Loucy (cell line): Measurements from ENCODE around the gene RPL41.

Experiments
- CTCF ChIP-seq: fragments of 200-600 bp; sonication (generic); conservative IDR thresholded peaks from 2 replicates; pipeline ENCODE4 v1.5.1; 2014; ENCODE audit warnings: mild to moderate bottlenecking, antibody characterized with exemption, low read length
- EZH2phosphoT487 ChIP-seq: fragments of 200-600 bp; IDR thresholded peaks from 2 replicates; pipeline ENCODE4 v1.6.1; 2018; ENCODE audit warnings: antibody characterized with exemption, mild to moderate bottlenecking, moderate library complexity, borderline replicate concordance

- TF ChIP-seq CTCF (peak; percentile 82), EZH2phosphoT487 (no peak)
Observed at GRCh38 chr12:56119361-56119796, 2.9 kb downstream of the RPL41 start.
